ENCODE measurements around the gene NQO2. TPM values are rescaled to one million over a fixed set of nuclear protein-coding genes. Genes with fewer than 3 reads are reported as not detected.
"Not testable (repeated sequence)": the region's sequence is repeated elsewhere in the genome, so short reads cannot be mapped to it uniquely, and the experiment has no call there.

NQO2 gene
- total RNA-seq, 6 donors from 2014 or later: 10.6 to 34.3 (median 18.6) TPM

- DNase-seq (no peak), ATAC-seq (ENCODE audit: low FRiP score in 2 of 2) (no peak)
- no peak overlapping the region for H3K27ac ChIP-seq
- peaks cover 17 to 28% (median 23%) of the 10 kb centered on the region in 4 donors for H3K4me1 ChIP-seq
- H3K27me3 ChIP-seq: no peaks in the 10 kb centered on the region
- TF ChIP-seq CTCF (IDR thresholded peaks at IDR 0.05) (no peak), EP300 (IDR thresholded peaks at IDR 0.05) (no peak), POLR2A (IDR thresholded peaks at IDR 0.05) (no peak), POLR2AphosphoS5 (IDR thresholded peaks at IDR 0.05) (no peak)
- H3K36me3 ChIP-seq: peaks cover 0 to 48% (median 18%) of the 10 kb centered on the region in 4 donors
- H3K4me3 ChIP-seq: no peak overlapping the region
- WGBS, 2 donors: 95 to 98% methylated on average over 6 of the region's 6 CpGs
- no peaks in the 10 kb centered on the region for H3K9me3 ChIP-seq
These were observed 20.1 kb downstream of the NQO2 start for GRCh38 chr6:3019749-3020320.

GRCh38 chr6:3020976-3021598 is 21.4 kb downstream of the NQO2 start:
- not testable (repeated sequence) for DNase-seq; H3K27me3 ChIP-seq; ATAC-seq (ENCODE audit: low FRiP score in 2 of 2); H3K27ac ChIP-seq; H3K9me3 ChIP-seq
- peaks cover 0 to 37% (median 14%) of the 10 kb centered on the region in 4 donors for H3K36me3 ChIP-seq
- 91 to 100% methylated on average over 2 of the region's 2 CpGs for WGBS, 2 donors
- peak overlapping the region in 1 of 4 donors; percentile 52 for H3K4me3 ChIP-seq
- peaks cover 25 to 34% (median 29%) of the 10 kb centered on the region in 4 donors for H3K4me1 ChIP-seq

- Histone ChIP-seq H3K27me3 (no peaks in the 10 kb centered on the region), H3K9me3 (no peaks in the 10 kb centered on the region), H3K4me3 (peak overlapping the region; percentile 0 to 55 (median 52)), H3K27ac (peak overlapping the region; percentile 85 to 94 (median 90)), H3K4me1 (peaks cover 25 to 40% (median 35%) of the 10 kb centered on the region in 4 donors), H3K36me3 (peaks cover 0 to 19% (median 2%) of the 10 kb centered on the region in 4 donors)
- ATAC-seq (ENCODE audit: low FRiP score in 2 of 2): peak in 1 of 2 donors; percentile 7
- DNase-seq: peak; percentile 56 to 76
- TF ChIP-seq POLR2A (IDR thresholded peaks at IDR 0.05) (peak in 1 of 4 donors; percentile 8), POLR2AphosphoS5 (IDR thresholded peaks at IDR 0.05) (no peak), EP300 (IDR thresholded peaks at IDR 0.05) (no peak), CTCF (IDR thresholded peaks at IDR 0.05) (no peak)
- 36 to 37% methylated on average over 18 to 26 of the region's 26 CpGs for WGBS, 2 donors
These were observed 23.3 kb downstream of the NQO2 start for GRCh38 chr6:3022765-3023662.

GRCh38 chr6:3023663-3024483 is 24.2 kb downstream of the NQO2 start:
- DNase-seq (peak; percentile 93 to 95), ATAC-seq (ENCODE audit: low FRiP score in 2 of 2) (peak; percentile 94 to 97)
- H3K4me1 ChIP-seq: peaks cover 25 to 40% (median 35%) of the 10 kb centered on the region in 4 donors
- 23 to 28% methylated on average over 27 to 31 of the region's 32 CpGs for whole genome bisulfite sequencing, 2 donors
- H3K27ac ChIP-seq: peak overlapping the region; percentile 85 to 94 (median 90)
- no peaks in the 10 kb centered on the region for H3K9me3 ChIP-seq
- no peaks in the 10 kb centered on the region for H3K27me3 ChIP-seq
- peaks cover 0 to 14% (median 2%) of the 10 kb centered on the region in 4 donors for H3K36me3 ChIP-seq
- TF ChIP-seq EP300 (IDR thresholded peaks at IDR 0.05): peak in 3 of 4 donors; percentile 18 to 85 (median 83)
- no peak for TF ChIP-seq CTCF (IDR thresholded peaks at IDR 0.05)
- peak in 3 of 4 donors; percentile 50 to 87 (median 60) for TF ChIP-seq POLR2A (IDR thresholded peaks at IDR 0.05)
- TF ChIP-seq POLR2AphosphoS5 (IDR thresholded peaks at IDR 0.05): peak; percentile 94 to 96
- peak overlapping the region; percentile 0 to 55 (median 52) for H3K4me3 ChIP-seq
